Endodermal cell (in vitro differentiated cells): ENCODE results near the gene FGFR4. TPM values are rescaled to one million over a fixed set of nuclear protein-coding genes. Genes with fewer than 3 reads are reported as not detected.

ENCODE experiments used
- DNase-seq: peaks from one replicate; pipeline ENCODE4 v3.0.0-alpha.2; 2017
- H3K27ac ChIP-seq: 2 replicates; pipeline ENCODE4 v1.5.1; 2013; ENCODE audit warnings: mild to moderate bottlenecking, low read depth, low read length, moderate library complexity
- H3K27me3 ChIP-seq: 2 replicates; pipeline ENCODE4 v1.6.1; 2013; ENCODE audit warnings: mild to moderate bottlenecking, low read length, moderate library complexity; ENCODE audit not compliant: insufficient read depth, control insufficient read depth, poor library complexity, severe bottlenecking
- H3K36me3 ChIP-seq: 2 replicates; pipeline ENCODE4 v1.7.0; 2013; ENCODE audit warnings: mild to moderate bottlenecking, low read length, moderate library complexity; ENCODE audit not compliant: control insufficient read depth, insufficient read depth
- H3K4me1 ChIP-seq: one replicate; pipeline ENCODE4 v1.7.0; 2013; ENCODE audit warnings: low read length; ENCODE audit not compliant: control insufficient read depth, insufficient read depth
- H3K4me3 ChIP-seq: 2 replicates; pipeline ENCODE4 v1.5.1; 2013; ENCODE audit warnings: mild to moderate bottlenecking, low read length, moderate library complexity
- H3K9ac ChIP-seq: 2 replicates; pipeline ENCODE4 v1.6.1; 2013; ENCODE audit warnings: mild to moderate bottlenecking, low read length, moderate library complexity; ENCODE audit not compliant: poor library complexity, severe bottlenecking; ENCODE audit errors: extremely low read depth
- H3K9me3 ChIP-seq: 2 replicates; pipeline ENCODE4 v1.6.1; 2013; ENCODE audit warnings: mild to moderate bottlenecking, low read length, moderate library complexity; ENCODE audit not compliant: control insufficient read depth
- H3K27ac Mint-ChIP-seq: 2 replicates; pipeline ENCODE4 v1.8.0; 2020; ENCODE audit warnings: mixed read lengths
- H3K27me3 Mint-ChIP-seq: 2 replicates; pipeline ENCODE4 v1.8.0; 2021; ENCODE audit warnings: mild to moderate bottlenecking, mixed read lengths; ENCODE audit not compliant: insufficient read depth
- H3K36me3 Mint-ChIP-seq: 2 replicates; pipeline ENCODE4 v1.8.0; 2020; ENCODE audit warnings: low read depth, mixed read lengths
- H3K4me1 Mint-ChIP-seq: 2 replicates; pipeline ENCODE4 v1.8.0; 2020; ENCODE audit warnings: mixed read lengths
- H3K4me3 Mint-ChIP-seq: 2 replicates; pipeline ENCODE4 v1.8.0; 2020; ENCODE audit warnings: mild to moderate bottlenecking, moderate library complexity, mixed read lengths
- H3K9me3 Mint-ChIP-seq: 2 replicates; pipeline ENCODE4 v1.8.0; 2020; ENCODE audit warnings: mild to moderate bottlenecking, mixed read lengths
- WGBS, 2 experiments: methylation state at CpG; one replicate each; pipeline versions ENCODE4 v1.1.5 to v1.1.7; 2013; ENCODE audit warnings: missing lambda C conversion rate in 2 of 2, mixed read lengths in 1 of 2; ENCODE audit not compliant: insufficient coverage in 1 of 2, insufficient read length in 1 of 2; 5-methylcytosine and 5-hydroxymethylcytosine counted together
- total RNA-seq, 2 donors: library from RNA; stranded (reverse); fragmentation: NEBNext Ultra II Directional in 1 of 2; extraction: Animal tissue kit (Norgen Biotek cat#: 25700) in 1 of 2; gene quantifications; 2 replicates in 1 of 2; 3 replicates in 1 of 2; pipeline ENCODE4 v1.2.1, GENCODE V29; 2021
- TF ChIP-seq, protein P1 (sequence below): fragments of 200-600 bp; sonication (generic); conservative IDR thresholded peaks from 2 replicates; pipeline ENCODE4 v1.5.0; 2021; ENCODE audit warnings: antibody characterized with exemption, mild to moderate bottlenecking

The FGFR4 gene
- total RNA-seq, 2 donors from 2014 or later, result 123 to 131 TPM

DNA sequence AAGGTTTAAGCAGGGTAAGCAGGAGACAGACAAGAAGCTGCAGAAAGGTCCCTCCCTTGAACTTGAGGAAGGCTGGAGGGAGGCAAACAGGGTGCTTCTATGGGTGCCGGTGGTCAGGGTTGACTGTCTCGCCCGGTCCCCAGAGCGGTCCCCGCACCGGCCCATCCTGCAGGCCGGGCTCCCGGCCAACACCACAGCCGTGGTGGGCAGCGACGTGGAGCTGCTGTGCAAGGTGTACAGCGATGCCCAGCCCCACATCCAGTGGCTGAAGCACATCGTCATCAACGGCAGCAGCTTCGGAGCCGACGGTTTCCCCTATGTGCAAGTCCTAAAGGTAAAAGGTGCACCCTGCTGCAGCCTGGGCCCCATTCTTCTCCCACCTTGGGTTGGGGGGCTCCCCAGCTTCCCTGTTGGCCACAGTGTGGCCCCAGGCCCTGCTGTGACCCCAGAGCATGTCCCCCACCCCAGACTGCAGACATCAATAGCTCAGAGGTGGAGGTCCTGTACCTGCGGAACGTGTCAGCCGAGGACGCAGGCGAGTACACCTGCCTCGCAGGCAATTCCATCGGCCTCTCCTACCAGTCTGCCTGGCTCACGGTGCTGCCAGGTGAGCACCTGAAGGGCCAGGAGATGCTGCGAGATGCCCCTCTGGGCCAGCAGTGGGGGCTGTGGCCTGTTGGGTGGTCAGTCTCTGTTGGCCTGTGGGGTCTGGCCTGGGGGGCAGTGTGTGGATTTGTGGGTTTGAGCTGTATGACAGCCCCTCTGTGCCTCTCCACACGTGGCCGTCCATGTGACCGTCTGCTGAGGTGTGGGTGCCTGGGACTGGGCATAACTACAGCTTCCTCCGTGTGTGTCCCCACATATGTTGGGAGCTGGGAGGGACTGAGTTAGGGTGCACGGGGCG, 5.7 kb downstream of the FGFR4 start:
- peaks cover 1% of the 10 kb centered on the region for H3K27me3 Mint-ChIP-seq
- TF ChIP-seq, protein P1, sequence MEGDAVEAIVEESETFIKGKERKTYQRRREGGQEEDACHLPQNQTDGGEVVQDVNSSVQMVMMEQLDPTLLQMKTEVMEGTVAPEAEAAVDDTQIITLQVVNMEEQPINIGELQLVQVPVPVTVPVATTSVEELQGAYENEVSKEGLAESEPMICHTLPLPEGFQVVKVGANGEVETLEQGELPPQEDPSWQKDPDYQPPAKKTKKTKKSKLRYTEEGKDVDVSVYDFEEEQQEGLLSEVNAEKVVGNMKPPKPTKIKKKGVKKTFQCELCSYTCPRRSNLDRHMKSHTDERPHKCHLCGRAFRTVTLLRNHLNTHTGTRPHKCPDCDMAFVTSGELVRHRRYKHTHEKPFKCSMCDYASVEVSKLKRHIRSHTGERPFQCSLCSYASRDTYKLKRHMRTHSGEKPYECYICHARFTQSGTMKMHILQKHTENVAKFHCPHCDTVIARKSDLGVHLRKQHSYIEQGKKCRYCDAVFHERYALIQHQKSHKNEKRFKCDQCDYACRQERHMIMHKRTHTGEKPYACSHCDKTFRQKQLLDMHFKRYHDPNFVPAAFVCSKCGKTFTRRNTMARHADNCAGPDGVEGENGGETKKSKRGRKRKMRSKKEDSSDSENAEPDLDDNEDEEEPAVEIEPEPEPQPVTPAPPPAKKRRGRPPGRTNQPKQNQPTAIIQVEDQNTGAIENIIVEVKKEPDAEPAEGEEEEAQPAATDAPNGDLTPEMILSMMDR, result no peak
- 94 to 96% methylated on average over 28 to 32 of the region's 32 CpGs for WGBS, 2 experiments

DNA sequence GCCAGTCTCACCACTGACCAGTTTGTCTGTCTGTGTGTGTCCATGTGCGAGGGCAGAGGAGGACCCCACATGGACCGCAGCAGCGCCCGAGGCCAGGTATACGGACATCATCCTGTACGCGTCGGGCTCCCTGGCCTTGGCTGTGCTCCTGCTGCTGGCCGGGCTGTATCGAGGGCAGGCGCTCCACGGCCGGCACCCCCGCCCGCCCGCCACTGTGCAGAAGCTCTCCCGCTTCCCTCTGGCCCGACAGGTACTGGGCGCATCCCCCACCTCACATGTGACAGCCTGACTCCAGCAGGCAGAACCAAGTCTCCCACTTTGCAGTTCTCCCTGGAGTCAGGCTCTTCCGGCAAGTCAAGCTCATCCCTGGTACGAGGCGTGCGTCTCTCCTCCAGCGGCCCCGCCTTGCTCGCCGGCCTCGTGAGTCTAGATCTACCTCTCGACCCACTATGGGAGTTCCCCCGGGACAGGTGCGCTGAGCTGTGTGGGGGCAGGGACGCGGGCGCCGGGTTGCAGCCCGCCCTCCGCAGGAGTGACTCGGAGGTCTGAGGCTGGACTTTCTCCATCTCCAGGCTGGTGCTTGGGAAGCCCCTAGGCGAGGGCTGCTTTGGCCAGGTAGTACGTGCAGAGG, 6.5 kb downstream of the FGFR4 start:
- Mint-ChIP-seq H3K36me3 (peaks cover 56% of the 10 kb centered on the region), H3K9me3 (no peaks in the 10 kb centered on the region), H3K4me1 (peaks cover 12% of the 10 kb centered on the region), H3K27ac (no peak overlapping the region), H3K4me3 (no peak overlapping the region), H3K27me3 (no peaks in the 10 kb centered on the region)
- Histone ChIP-seq H3K4me1 (no peaks in the 10 kb centered on the region), H3K36me3 (no peaks in the 10 kb centered on the region), H3K9ac (no peak overlapping the region), H3K4me3 (no peak overlapping the region), H3K9me3 (no peaks in the 10 kb centered on the region), H3K27ac (no peak overlapping the region), H3K27me3 (no peaks in the 10 kb centered on the region)
- TF ChIP-seq, protein P1, result no peak
- 94 to 95% methylated on average over 35 to 40 of the region's 40 CpGs for WGBS, 2 experiments
- no peak for DNase-seq

More for the DNA sequence above, 5.7 kb downstream of the FGFR4 start:
- no peak for DNase-seq
- Histone ChIP-seq H3K9me3 (no peaks in the 10 kb centered on the region), H3K27me3 (no peaks in the 10 kb centered on the region), H3K9ac (no peak overlapping the region), H3K27ac (no peak overlapping the region), H3K4me1 (no peaks in the 10 kb centered on the region), H3K4me3 (no peak overlapping the region), H3K36me3 (no peaks in the 10 kb centered on the region)
- no peak overlapping the region for H3K27ac Mint-ChIP-seq
- H3K4me1 Mint-ChIP-seq, result peaks cover 16% of the 10 kb centered on the region
- peaks cover 56% of the 10 kb centered on the region for H3K36me3 Mint-ChIP-seq
- H3K9me3 Mint-ChIP-seq, result no peaks in the 10 kb centered on the region
- no peak overlapping the region for H3K4me3 Mint-ChIP-seq

GRCh38 chr5:177093803-177094202, 7.1 kb downstream of the FGFR4 start:
- no peaks in the 10 kb centered on the region for H3K36me3 ChIP-seq
- WGBS, 2 experiments, result 98 to 100% methylated on average over 3 to 6 of the region's 6 CpGs
- H3K9ac ChIP-seq, result no peak overlapping the region
- H3K4me1 ChIP-seq, result no peaks in the 10 kb centered on the region
- peaks cover 9% of the 10 kb centered on the region for H3K4me1 Mint-ChIP-seq
- no peak for DNase-seq
- H3K27ac ChIP-seq, result no peak overlapping the region
- TF ChIP-seq, protein P1, result no peak
- no peaks in the 10 kb centered on the region for H3K27me3 ChIP-seq
- H3K9me3 Mint-ChIP-seq, result no peaks in the 10 kb centered on the region
- no peak overlapping the region for H3K4me3 ChIP-seq
- peaks cover 52% of the 10 kb centered on the region for H3K36me3 Mint-ChIP-seq
- H3K27ac Mint-ChIP-seq, result no peak overlapping the region
- H3K4me3 Mint-ChIP-seq, result no peak overlapping the region
- H3K27me3 Mint-ChIP-seq, result no peaks in the 10 kb centered on the region
- H3K9me3 ChIP-seq, result no peaks in the 10 kb centered on the region
